GM19324 (cell line): Measurements from ENCODE around the gene PPP1R9B.

Experiments used
- ATAC-seq: cut with Tn5 transposase; IDR thresholded peaks from one replicate; pipeline ENCODE4 v1.9.1; 2021; ENCODE audit warnings: mild to moderate bottlenecking, moderate library complexity; ENCODE audit not compliant: unreplicated experiment, low FRiP score

The PPP1R9B gene

GRCh38 chr17:50161023-50161910 lies 10.8 kb upstream of the PPP1R9B start:
- peak; percentile 87 for ATAC-seq

- no peak for ATAC-seq
Measured at GRCh38 chr17:50157891-50158290, 7.4 kb upstream of the PPP1R9B start.

- ATAC-seq: no peak
Measured at GRCh38 chr17:50155115-50155819, 4.8 kb upstream of the PPP1R9B start.

GRCh38 chr17:50154604-50155003 lies 4.1 kb upstream of the PPP1R9B start:
- peak; percentile 45 for ATAC-seq

- no peak for ATAC-seq
Measured at GRCh38 chr17:50153650-50154575, 3.4 kb upstream of the PPP1R9B start.

GRCh38 chr17:50152736-50153135 lies 2.3 kb upstream of the PPP1R9B start:
- no peak for ATAC-seq

- no peak for ATAC-seq
Measured at GRCh38 chr17:50151937-50152547, 1.6 kb upstream of the PPP1R9B start.

- ATAC-seq: peak; percentile 34
Measured at GRCh38 chr17:50151041-50151936, 812 bp upstream of the PPP1R9B start.

GRCh38 chr17:50149417-50150353 lies 792 bp downstream of the PPP1R9B start:
- no peak for ATAC-seq

GRCh38 chr17:50149091-50149416 lies 1.4 kb downstream of the PPP1R9B start:
- ATAC-seq: no peak

- no peak for ATAC-seq
Measured at GRCh38 chr17:50148226-50149090, 2.0 kb downstream of the PPP1R9B start.

GRCh38 chr17:50147841-50148225 lies 2.6 kb downstream of the PPP1R9B start:
- no peak for ATAC-seq

GRCh38 chr17:50146927-50147665 lies 3.4 kb downstream of the PPP1R9B start:
- no peak for ATAC-seq

GRCh38 chr17:50146230-50146926 lies 4.1 kb downstream of the PPP1R9B start:
- ATAC-seq: no peak

- no peak for ATAC-seq
Measured at GRCh38 chr17:50145532-50146229, 4.8 kb downstream of the PPP1R9B start.
